Heart left ventricle (tissue), 16 donors: ENCODE results near the gene ADD2. TPM values are rescaled to one million over a fixed set of nuclear protein-coding genes. Genes with fewer than 3 reads are reported as not detected.

ENCODE experiments used
- ATAC-seq, 4 donors: fragments of 200-7000 bp; cut with Tn5 transposase; one replicate each; pipeline ENCODE4 v1.9.1; 2020 to 2022; ENCODE audit warnings: moderate library complexity in 4 of 4, mild to moderate bottlenecking in 3 of 4, moderate number of reproducible peaks in 1 of 4
- DNase-seq, 5 donors: peaks; one replicate each; pipeline ENCODE4 v3.0.0-alpha.2; 2020
- H3K27ac ChIP-seq, 12 donors: fragments of 200-600 bp; sonication (generic) in 4 of 12; one replicate each; pipeline versions ENCODE4 v1.5.0 to v1.8.0; 2016 to 2022; ENCODE audit warnings: mild to moderate bottlenecking in 2 of 12
- H3K27me3 ChIP-seq, 9 donors: fragments of 200-600 bp; sonication (generic) in 2 of 9; one replicate each; pipeline versions ENCODE4 v1.5.1 to v1.8.0; 2016 to 2022; ENCODE audit warnings: mild to moderate bottlenecking in 3 of 9
- H3K36me3 ChIP-seq, 9 donors: fragments of 200-600 bp; sonication (generic) in 2 of 9; one replicate each; pipeline versions ENCODE4 v1.5.0 to v1.8.0; 2018 to 2022; ENCODE audit warnings: mild to moderate bottlenecking in 2 of 9
- H3K4me1 ChIP-seq, 12 donors: fragments of 200-600 bp; sonication (generic) in 4 of 12; one replicate each; pipeline versions ENCODE4 v1.5.0 to v1.8.0; 2016 to 2022; ENCODE audit warnings: mild to moderate bottlenecking in 3 of 12
- H3K4me3 ChIP-seq, 12 donors: fragments of 200-600 bp; sonication (generic) in 4 of 12; one replicate each; pipeline versions ENCODE4 v1.5.0 to v1.8.0; 2017 to 2022; ENCODE audit warnings: mild to moderate bottlenecking in 9 of 12, moderate library complexity in 4 of 12
- H3K9me3 ChIP-seq, 12 donors: fragments of 200-600 bp; sonication (generic) in 4 of 12; one replicate each; pipeline versions ENCODE4 v1.5.0 to v1.8.0; 2016 to 2022; ENCODE audit warnings: mild to moderate bottlenecking in 1 of 12
- POLR2A ChIP-seq, 2 donors: fragments of 450-650 bp; IDR thresholded peaks; one replicate each; pipeline ENCODE4 v1.6.1; 2017; ENCODE audit warnings: antibody characterized with exemption in 2 of 2, mild to moderate bottlenecking in 2 of 2, moderate library complexity in 2 of 2
- WGBS, 4 donors: extraction: QIAGEN DNeasy Blood & Tissue Kit in 2 of 4; methylation state at CpG; one replicate each; pipeline versions ENCODE4 v1.1.5 to v1.1.7; 2013 to 2018; 5-methylcytosine and 5-hydroxymethylcytosine counted together
- intact Hi-C, 10 donors: fragments of 100-400 bp; cut with DNase I; formaldehyde crosslinking; loops; one replicate each; pipeline versions ENCODE4 v1.11.1 to v1.14.2; 2022
- polyA plus RNA-seq, 2 donors: library from polyadenylated mRNA; stranded (reverse); fragments of 200-250 nt; gene quantifications; one replicate each; pipeline ENCODE4 v1.2.3, GENCODE V29; 2013
- total RNA-seq, 9 donors: library from RNA; depleted of rRNA in 2 of 9; stranded (reverse); fragments of >200 nt in 2 of 9; fragmentation: NEBNext Ultra II Directional in 3 of 9; extraction: Animal tissue kit (Norgen Biotek cat#: 25700) in 3 of 9; gene quantifications; one replicate each; pipeline versions ENCODE4 v1.1.0 to v1.2.4, GENCODE V29; 2016 to 2023
- TF ChIP-seq, protein P1 (sequence below), 12 donors: fragments of 200-600 bp; sonication (generic) in 4 of 12; IDR thresholded peaks; one replicate each; pipeline versions ENCODE4 v1.5.0 to v1.8.0; 2018 to 2022; ENCODE audit warnings: antibody characterized with exemption in 12 of 12, mild to moderate bottlenecking in 5 of 12
- donor health status: ischemic (EF 13 %, LVEDD 7.1; RV severe dilation, severe dysfunction).
- donor health status: healthy with polysubstance abuse.
- donor health status: DM: no; HTN: yes; CAD: no.
- donor health status: DM: no; HTN: no; CAD: no.
- donor health status: ischemic (EF 25% LVEDD 6.9; RV normal size, moderate dysfunction).
- donor health status: ischemic (EF 25% LVEDD 5.7; RV mildly dilated, moderate dysfunction).
- donor health status: healthy.
- donor health status: DM: yes; HTN: yes; CAD: no.
- donor health status: ischemic (EF 35%, LVEDD 5.7; RV mildly dilated, moderate dysfunction).
- donor health status: nonischemic (EF 11% LVEDD 7.7; RV severe dilation, severe dysfunction).
- donor health status: DM: yes; HTN: yes; CAD: no.
- donor health status: PGD.
- donor health status: ischemic (EF 29% LVEDD 5.4; RV normal size, mild dysfunction).
- donor health status: nonischemic (EF 23%, LVEDD 6.1; RV moderate dilation, normal function).

Gene ADD2
- total and polyA plus RNA-seq, 11 donors = 0.49 to 7.3 (median 3.0) TPM

DNA sequence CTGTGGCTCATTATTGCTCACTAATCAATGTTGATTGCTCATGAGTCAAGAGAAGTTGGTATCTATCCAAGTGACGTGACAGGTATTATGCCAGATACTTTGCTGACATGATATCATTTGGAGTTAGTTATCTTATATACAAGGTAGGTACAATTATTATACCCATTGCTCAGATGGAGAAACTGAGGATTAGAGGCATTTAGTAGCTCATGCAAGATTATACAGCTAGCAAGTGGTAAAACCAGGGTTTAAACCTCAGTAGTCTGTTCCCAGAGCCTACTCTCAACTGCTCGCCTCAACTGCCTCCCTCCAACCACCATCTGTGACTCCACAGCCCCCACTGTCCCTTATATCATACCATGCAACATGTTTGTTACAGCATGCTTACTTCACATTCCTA lies 16.3 kb upstream of the ADD2 start:
- 90 to 97% (median 95%) methylated on average over 2 of the region's 2 CpGs for WGBS, 4 donors
- Histone ChIP-seq H3K4me3 (no peak overlapping the region), H3K27ac (no peak overlapping the region), H3K9me3 (no peaks in the 10 kb centered on the region), H3K4me1 (peaks cover 0 to 2% (median 0%) of the 10 kb centered on the region in 12 donors), H3K27me3 (peaks cover 0 to 36% (median 10%) of the 10 kb centered on the region in 9 donors), H3K36me3 (no peaks in the 10 kb centered on the region)
- DNase-seq (no peak), ATAC-seq (no peak)
- intact Hi-C loops = loop anchor here in 7 of 10 donors (2.0 to 10.0 kb wide), 6 partner anchors 80 to 160 kb away; no protein-coding TSS in a partner anchor
- TF ChIP-seq, protein P1, sequence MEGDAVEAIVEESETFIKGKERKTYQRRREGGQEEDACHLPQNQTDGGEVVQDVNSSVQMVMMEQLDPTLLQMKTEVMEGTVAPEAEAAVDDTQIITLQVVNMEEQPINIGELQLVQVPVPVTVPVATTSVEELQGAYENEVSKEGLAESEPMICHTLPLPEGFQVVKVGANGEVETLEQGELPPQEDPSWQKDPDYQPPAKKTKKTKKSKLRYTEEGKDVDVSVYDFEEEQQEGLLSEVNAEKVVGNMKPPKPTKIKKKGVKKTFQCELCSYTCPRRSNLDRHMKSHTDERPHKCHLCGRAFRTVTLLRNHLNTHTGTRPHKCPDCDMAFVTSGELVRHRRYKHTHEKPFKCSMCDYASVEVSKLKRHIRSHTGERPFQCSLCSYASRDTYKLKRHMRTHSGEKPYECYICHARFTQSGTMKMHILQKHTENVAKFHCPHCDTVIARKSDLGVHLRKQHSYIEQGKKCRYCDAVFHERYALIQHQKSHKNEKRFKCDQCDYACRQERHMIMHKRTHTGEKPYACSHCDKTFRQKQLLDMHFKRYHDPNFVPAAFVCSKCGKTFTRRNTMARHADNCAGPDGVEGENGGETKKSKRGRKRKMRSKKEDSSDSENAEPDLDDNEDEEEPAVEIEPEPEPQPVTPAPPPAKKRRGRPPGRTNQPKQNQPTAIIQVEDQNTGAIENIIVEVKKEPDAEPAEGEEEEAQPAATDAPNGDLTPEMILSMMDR (IDR thresholded peaks at IDR 0.05) = no peak
- no peak for TF ChIP-seq POLR2A (IDR thresholded peaks at IDR 0.05)

DNA sequence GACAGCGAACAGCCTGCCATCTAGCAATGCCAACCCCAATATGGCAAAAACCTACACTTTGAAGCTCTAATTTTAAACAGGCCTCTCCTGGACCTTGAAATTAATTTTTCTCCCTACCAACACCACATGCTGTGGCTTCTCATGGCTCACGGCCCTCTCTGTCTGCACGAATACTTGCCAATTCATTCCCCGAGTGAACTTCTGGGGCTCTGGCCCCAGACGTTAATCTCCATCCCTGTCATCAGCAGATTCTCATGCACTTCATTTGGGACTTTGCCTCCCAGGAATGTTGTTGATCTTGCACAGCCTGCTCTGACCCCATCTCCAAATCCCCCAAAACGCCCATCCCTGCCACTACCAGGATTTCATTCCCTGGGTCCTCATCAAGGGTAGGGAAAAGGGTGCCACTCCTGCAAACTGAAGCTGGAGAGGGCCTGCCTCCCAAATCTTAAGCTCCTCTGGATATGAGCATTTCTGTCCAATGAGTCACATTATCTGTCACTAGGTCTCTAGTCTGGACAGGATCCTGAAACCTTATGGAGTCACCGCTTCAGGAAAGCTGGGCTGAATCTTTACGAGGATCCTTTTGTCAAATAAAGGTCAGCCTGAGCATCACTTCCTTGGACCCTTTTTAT lies 12.0 kb upstream of the ADD2 start:
- intact Hi-C loops = loop anchor here in 6 of 10 donors (10.0 kb wide), 4 partner anchors 85 to 165 kb away; no protein-coding TSS in a partner anchor
- no peak overlapping the region for H3K4me3 ChIP-seq
- H3K4me1 ChIP-seq = no peaks in the 10 kb centered on the region
- TF ChIP-seq, protein P1 (IDR thresholded peaks at IDR 0.05) = no peak
- TF ChIP-seq POLR2A (IDR thresholded peaks at IDR 0.05) = no peak
- no peak for DNase-seq
- no peak for ATAC-seq
- peaks cover 0 to 21% (median 5%) of the 10 kb centered on the region in 9 donors for H3K27me3 ChIP-seq
- WGBS, 4 donors = 68 to 74% (median 72%) methylated on average over 8 of the region's 8 CpGs
- peaks cover 0 to 3% (median 0%) of the 10 kb centered on the region in 12 donors for H3K9me3 ChIP-seq
- H3K27ac ChIP-seq = no peak overlapping the region
- H3K36me3 ChIP-seq = no peaks in the 10 kb centered on the region

DNA sequence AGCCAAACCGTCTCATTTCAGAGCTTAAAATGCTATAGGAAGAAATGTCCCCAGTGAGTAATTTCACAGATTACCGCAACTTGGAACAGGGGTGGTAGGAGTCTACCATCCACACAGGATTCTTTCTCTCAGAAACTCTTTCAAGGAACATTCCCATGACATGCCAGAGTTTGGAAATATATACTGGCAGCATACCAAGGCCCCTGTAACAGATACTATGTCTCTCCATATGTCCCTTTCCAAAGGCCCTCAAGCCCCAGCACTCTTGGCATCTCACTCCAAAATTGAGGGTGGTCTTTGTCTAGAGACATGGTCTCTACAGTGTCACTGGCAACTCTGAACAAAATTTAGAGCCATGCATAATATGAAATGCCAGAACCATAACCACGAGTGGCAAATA lies 11.5 kb upstream of the ADD2 start:
- intact Hi-C loops = no loop called here
- peaks cover 0 to 24% (median 5%) of the 10 kb centered on the region in 9 donors for H3K27me3 ChIP-seq
- H3K9me3 ChIP-seq = peaks cover 0 to 3% (median 0%) of the 10 kb centered on the region in 12 donors
- 59 to 75% (median 68%) methylated on average over 3 of the region's 3 CpGs for WGBS, 4 donors
- H3K36me3 ChIP-seq = no peaks in the 10 kb centered on the region
- no peak overlapping the region for H3K27ac ChIP-seq
- DNase-seq = no peak
- no peak for ATAC-seq
- no peaks in the 10 kb centered on the region for H3K4me1 ChIP-seq
- H3K4me3 ChIP-seq = no peak overlapping the region
- TF ChIP-seq, protein P1 (IDR thresholded peaks at IDR 0.05) = no peak
- no peak for TF ChIP-seq POLR2A (IDR thresholded peaks at IDR 0.05)

DNA sequence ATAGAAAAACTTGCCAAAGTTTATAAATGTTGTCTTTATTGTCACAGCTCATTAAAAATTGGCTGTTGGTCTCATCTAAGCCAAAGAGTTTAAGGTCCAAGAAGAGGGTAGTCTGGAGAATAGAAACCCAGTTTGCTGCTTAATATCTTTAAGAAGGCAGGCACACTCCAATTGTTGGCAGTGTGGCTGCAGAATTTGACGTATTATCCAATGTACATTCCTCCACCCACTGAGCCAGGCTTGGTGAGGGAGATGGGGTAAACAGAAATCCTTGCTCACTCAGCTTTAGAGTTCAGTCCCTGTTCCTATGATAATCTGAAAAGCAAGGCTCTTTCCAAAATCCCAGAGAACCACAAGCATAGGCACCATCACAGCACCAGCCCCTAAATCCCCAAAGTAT lies 10.7 kb upstream of the ADD2 start:
- DNase-seq (no peak), ATAC-seq (no peak)
- peaks cover 0 to 3% (median 0%) of the 10 kb centered on the region in 12 donors for H3K9me3 ChIP-seq
- no peaks in the 10 kb centered on the region for H3K36me3 ChIP-seq
- intact Hi-C loops = no loop called here
- H3K4me3 ChIP-seq = no peak overlapping the region
- H3K27ac ChIP-seq = no peak overlapping the region
- H3K4me1 ChIP-seq = no peaks in the 10 kb centered on the region
- no peak for TF ChIP-seq POLR2A (IDR thresholded peaks at IDR 0.05)
- TF ChIP-seq, protein P1 (IDR thresholded peaks at IDR 0.05) = no peak
- 45 to 78% (median 61%) methylated on average over 1 of the region's 1 CpG for WGBS, 4 donors
- peaks cover 0 to 32% (median 9%) of the 10 kb centered on the region in 9 donors for H3K27me3 ChIP-seq
